Lung (tissue), 12 donors: ENCODE results near the gene TMEM259. TPM values are rescaled to one million over a fixed set of nuclear protein-coding genes. Genes with fewer than 3 reads are reported as not detected.
A peak's percentile ranks its signal among the peaks of the same experiment; 100 is the strongest.

ENCODE experiments used
- ATAC-seq: fragments of 200-7000 bp; cut with Tn5 transposase; one replicate; pipeline ENCODE4 v1.9.1; 2020; ENCODE audit warnings: moderate number of reproducible peaks; ENCODE audit not compliant: insufficient read depth, low FRiP score
- DNase-seq, 3 donors: peaks; one replicate each; pipeline ENCODE4 v3.0.0-alpha.2; 2013 to 2017
- H3K27ac ChIP-seq, 2 donors: one replicate each; pipeline ENCODE4 v1.5.1; 2013; ENCODE audit warnings: mild to moderate bottlenecking in 2 of 2, moderate library complexity in 2 of 2, control low read depth in 1 of 2, inconsistent platforms in 1 of 2, low read depth in 1 of 2, low read length in 1 of 2
- H3K27me3 ChIP-seq, 3 donors: one replicate each; pipeline ENCODE4 v1.5.1; 2013; ENCODE audit warnings: low read length in 2 of 3; ENCODE audit not compliant: control insufficient read depth in 3 of 3, insufficient read depth in 3 of 3
- H3K36me3 ChIP-seq, 4 donors: one replicate each; pipeline ENCODE4 v1.5.1; 2013; ENCODE audit warnings: low read length in 4 of 4, mild to moderate bottlenecking in 1 of 4, moderate library complexity in 1 of 4; ENCODE audit not compliant: control insufficient read depth in 4 of 4, insufficient read depth in 4 of 4
- H3K4me1 ChIP-seq, 5 donors: one replicate each; pipeline ENCODE4 v1.5.1; 2013; ENCODE audit warnings: low read length in 5 of 5, mild to moderate bottlenecking in 2 of 5, moderate library complexity in 1 of 5; ENCODE audit not compliant: control insufficient read depth in 5 of 5, insufficient read depth in 5 of 5
- H3K4me3 ChIP-seq: one replicate; pipeline ENCODE4 v1.5.1; 2013; ENCODE audit warnings: mild to moderate bottlenecking, control low read depth, moderate library complexity
- H3K9ac ChIP-seq, 2 donors: one replicate each; pipeline ENCODE4 v1.5.1; 2013; ENCODE audit warnings: low read length in 2 of 2, control low read depth in 1 of 2; ENCODE audit not compliant: insufficient read depth in 1 of 2
- H3K9me3 ChIP-seq, 4 donors: one replicate each; pipeline ENCODE4 v1.5.1; 2013; ENCODE audit warnings: low read length in 3 of 4, mild to moderate bottlenecking in 1 of 4, moderate library complexity in 1 of 4; ENCODE audit not compliant: control insufficient read depth in 4 of 4, insufficient read depth in 3 of 4
- CTCF ChIP-seq: IDR thresholded peaks from 2 replicates; pipeline ENCODE4 v1.5.1; 2012; ENCODE audit warnings: mild to moderate bottlenecking; ENCODE audit errors: control extremely low read depth, extremely low read depth
- WGBS, 2 donors: extraction: QIAGEN DNeasy Blood & Tissue Kit; methylation state at CpG; one replicate each; pipeline ENCODE4 v1.1.7; 2013; 5-methylcytosine and 5-hydroxymethylcytosine counted together
- polyA plus RNA-seq, 2 donors: library from polyadenylated mRNA; stranded (reverse); fragments of 200-250 nt; gene quantifications; one replicate each; pipeline ENCODE4 v1.2.1, GENCODE V29; 2013
- total RNA-seq, 2 donors: library from RNA; depleted of rRNA in 1 of 2; stranded (reverse); fragments of >200 nt in 1 of 2; gene quantifications; one replicate each; pipeline ENCODE4 v1.2.1, GENCODE V29; 2014 to 2021
- donor health status: control.
- donor health status: control.
- donor health status: Bipolar disorder and iron deficiency.
- donor health status: healthy.
- donor health status: DM: yes; HTN: yes; CAD: no.

TMEM259 gene
- total and polyA plus RNA-seq, 4 donors, result 61.1 to 262 (median 195) TPM

DNA sequence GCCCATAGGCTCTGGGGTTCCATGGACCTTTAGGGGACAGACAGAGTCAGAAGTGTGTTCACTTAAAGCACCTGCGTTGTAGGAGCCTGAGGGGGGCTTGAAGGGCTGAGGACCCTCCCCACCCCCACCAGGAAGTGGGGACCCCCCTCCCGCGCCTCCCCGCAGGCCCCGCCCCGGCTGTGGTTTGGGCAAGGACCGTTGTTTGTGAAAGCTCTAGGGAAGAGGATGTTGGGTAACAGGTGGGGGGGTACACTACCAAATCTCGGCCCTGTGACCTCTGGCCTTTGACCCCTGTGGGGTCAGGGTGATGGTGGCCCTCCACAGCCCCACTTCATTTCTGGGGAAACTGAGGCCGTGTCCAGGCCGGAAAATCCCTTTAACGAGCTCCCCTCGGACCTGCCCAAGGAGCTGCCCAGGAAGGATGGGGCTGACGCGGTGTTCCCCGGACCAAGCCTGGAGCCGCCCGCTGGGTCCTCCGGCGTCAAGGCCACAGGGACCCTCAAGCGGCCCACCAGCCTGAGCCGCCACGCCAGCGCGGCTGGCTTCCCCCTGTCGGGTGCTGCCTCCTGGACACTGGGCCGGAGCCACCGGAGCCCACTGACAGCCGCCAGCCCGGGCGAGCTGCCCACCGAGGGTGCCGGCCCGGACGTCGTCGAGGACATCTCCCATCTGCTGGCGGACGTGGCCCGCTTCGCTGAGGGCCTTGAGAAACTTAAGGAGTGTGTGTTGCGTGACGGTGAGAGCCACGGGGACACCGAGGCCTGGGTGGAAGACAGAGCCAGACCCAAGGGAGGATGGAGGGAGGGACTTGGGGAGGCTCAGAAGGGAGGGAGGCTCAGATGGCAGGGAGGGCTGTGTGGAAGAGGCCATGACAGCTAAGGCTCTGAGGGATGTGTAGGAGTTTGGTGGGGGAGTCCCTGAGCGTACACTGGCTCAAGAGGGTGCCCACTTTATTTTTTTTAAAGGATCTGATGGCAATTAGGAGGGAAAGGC lies 47.4 kb upstream of the TMEM259 start:
- Histone ChIP-seq H3K9me3 (peaks cover 0 to 2% (median 0%) of the 10 kb centered on the region in 4 donors), H3K9ac (no peak overlapping the region), H3K4me3 (peak overlapping the region; percentile 33), H3K27me3 (peaks cover 0 to 51% (median 43%) of the 10 kb centered on the region in 3 donors), H3K36me3 (peaks cover 0 to 15% (median 0%) of the 10 kb centered on the region in 4 donors), H3K4me1 (peaks cover 0 to 34% (median 0%) of the 10 kb centered on the region in 5 donors), H3K27ac (peak overlapping the region in 1 of 2 donors; percentile 90)
- DNase-seq (no peak), ATAC-seq (no peak)
- TF ChIP-seq CTCF, result no peak
- WGBS, 2 donors, result 30 to 34% methylated on average over 44 to 45 of the region's 45 CpGs

DNA sequence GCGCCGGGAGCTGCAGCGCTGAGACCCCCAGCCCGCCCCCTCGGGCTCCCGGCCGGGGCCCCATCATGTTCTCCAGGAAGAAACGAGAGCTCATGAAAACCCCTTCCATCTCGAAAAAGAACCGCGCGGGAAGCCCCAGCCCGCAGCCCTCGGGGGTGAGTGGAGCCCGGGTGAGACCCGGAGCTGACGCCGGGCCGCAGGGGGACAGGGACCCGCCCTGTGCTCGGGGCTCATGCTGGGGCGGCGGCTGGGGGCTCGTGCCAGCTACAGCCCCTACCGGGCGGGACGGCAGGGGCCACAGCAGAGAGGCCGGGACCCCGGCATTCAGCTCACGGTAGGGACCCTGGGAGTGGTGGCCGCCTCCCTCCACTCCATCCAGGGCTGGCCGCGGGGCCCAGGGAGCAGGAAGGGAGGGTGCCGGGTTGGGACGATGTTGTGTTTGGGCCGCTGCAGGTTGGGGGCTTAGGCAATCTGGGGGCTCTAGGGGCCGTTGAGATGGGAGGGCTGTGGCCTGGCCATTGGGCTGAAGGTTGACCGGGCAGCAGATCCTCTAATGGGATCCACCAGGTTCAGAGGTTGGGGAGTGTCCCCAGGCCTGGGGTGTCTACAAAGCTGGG lies 46.5 kb upstream of the TMEM259 start:
- peak overlapping the region; percentile 59 for H3K4me3 ChIP-seq
- H3K36me3 ChIP-seq, result peaks cover 0 to 11% (median 0%) of the 10 kb centered on the region in 4 donors
- ATAC-seq (no peak), DNase-seq (no peak)
- H3K4me1 ChIP-seq, result peaks cover 0 to 34% (median 0%) of the 10 kb centered on the region in 5 donors
- H3K9me3 ChIP-seq, result peaks cover 0 to 2% (median 0%) of the 10 kb centered on the region in 4 donors
- 2 to 4% methylated on average over 25 to 38 of the region's 38 CpGs for WGBS, 2 donors
- no peak for TF ChIP-seq CTCF
- H3K27ac ChIP-seq, result peak overlapping the region in 1 of 2 donors; percentile 90
- no peak overlapping the region for H3K9ac ChIP-seq
- peaks cover 0 to 48% (median 40%) of the 10 kb centered on the region in 3 donors for H3K27me3 ChIP-seq

DNA sequence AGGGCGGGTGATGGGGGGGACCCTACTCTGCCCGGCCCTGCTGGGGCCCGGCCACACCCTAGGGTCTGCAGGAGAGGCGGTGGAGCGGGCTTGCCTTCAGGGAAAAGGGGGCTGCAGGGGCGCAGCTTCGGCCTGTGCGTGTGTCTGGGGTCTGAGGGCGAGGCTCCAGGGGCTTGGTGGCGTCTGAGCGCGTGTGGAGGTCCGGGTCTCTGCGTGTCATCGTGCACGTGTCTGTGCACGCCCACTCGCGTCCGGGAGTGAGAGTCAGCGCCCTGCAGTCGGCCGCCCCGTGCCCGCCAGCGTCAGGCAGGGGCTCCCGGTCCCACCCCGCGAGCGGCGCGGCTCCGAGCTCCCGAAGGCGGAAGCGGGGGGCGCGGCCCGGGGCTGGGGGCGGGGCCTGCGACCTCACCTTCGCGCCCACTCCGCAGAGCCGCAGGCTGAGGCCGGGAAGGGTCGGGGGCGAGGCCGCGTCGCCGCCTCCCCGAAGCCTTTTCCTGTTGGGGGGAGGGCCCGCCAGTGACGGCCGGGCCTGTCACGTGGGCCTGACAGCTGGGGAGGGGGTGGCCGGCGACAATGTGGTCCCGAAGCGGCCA lies 45.9 kb upstream of the TMEM259 start, which contains the start of gene ARHGAP45:
ARHGAP45 (plus strand) TSS at position 420 of the 593 bp plus-strand sequence. CDS start 239 bp downstream, outside the sequence.
- TF ChIP-seq CTCF, result no peak
- H3K4me1 ChIP-seq, result peaks cover 0 to 34% (median 0%) of the 10 kb centered on the region in 5 donors
- H3K27me3 ChIP-seq, result peaks cover 0 to 42% (median 34%) of the 10 kb centered on the region in 3 donors
- ATAC-seq (peak; percentile 3), DNase-seq (no peak)
- 3 to 4% methylated on average over 57 to 61 of the region's 61 CpGs for WGBS, 2 donors
- H3K9me3 ChIP-seq, result peaks cover 0 to 2% (median 0%) of the 10 kb centered on the region in 4 donors
- peak within 1 kb of the TSS in 1 of 2 donors; percentile 90 for H3K27ac ChIP-seq
- peak within 1 kb of the TSS; percentile 59 for H3K4me3 ChIP-seq
- no peak within 1 kb of the TSS for H3K9ac ChIP-seq
- H3K36me3 ChIP-seq, result peaks cover 0 to 11% (median 0%) of the 10 kb centered on the region in 4 donors
